PFSK-1 (cell line): ENCODE measurements around the gene ZBTB48.

Experiments
- POLR2AphosphoS5 ChIP-seq: IDR thresholded peaks from 2 replicates; pipeline ENCODE4 v1.6.1; 2012; ENCODE audit warnings: low read depth, mild to moderate bottlenecking, control low read depth, low read length, moderate library complexity
- SIN3A ChIP-seq: IDR thresholded peaks from 2 replicates; pipeline ENCODE4 v1.6.1; 2012; ENCODE audit warnings: mild to moderate bottlenecking, low read length, moderate library complexity, borderline replicate concordance; ENCODE audit not compliant: insufficient read depth
- TAF1 ChIP-seq: IDR thresholded peaks from 2 replicates; pipeline ENCODE4 v1.6.1; 2012; ENCODE audit warnings: low read length, control low read depth, borderline replicate concordance; ENCODE audit not compliant: insufficient read depth
- TF ChIP-seq, protein P1 (sequence below), 2 experiments: IDR thresholded peaks; 2 replicates each; pipeline versions ENCODE4 v1.6.1 to v1.8.0; 2011 to 2012; ENCODE audit warnings: low read depth in 2 of 2, low read length in 2 of 2, control low read depth in 1 of 2, inconsistent platforms in 1 of 2, mild to moderate bottlenecking in 1 of 2, moderate library complexity in 1 of 2; ENCODE audit not compliant: insufficient read depth in 1 of 2

- TF ChIP-seq POLR2AphosphoS5 (no peak), TAF1 (no peak), SIN3A (no peak)
- TF ChIP-seq, protein P1, sequence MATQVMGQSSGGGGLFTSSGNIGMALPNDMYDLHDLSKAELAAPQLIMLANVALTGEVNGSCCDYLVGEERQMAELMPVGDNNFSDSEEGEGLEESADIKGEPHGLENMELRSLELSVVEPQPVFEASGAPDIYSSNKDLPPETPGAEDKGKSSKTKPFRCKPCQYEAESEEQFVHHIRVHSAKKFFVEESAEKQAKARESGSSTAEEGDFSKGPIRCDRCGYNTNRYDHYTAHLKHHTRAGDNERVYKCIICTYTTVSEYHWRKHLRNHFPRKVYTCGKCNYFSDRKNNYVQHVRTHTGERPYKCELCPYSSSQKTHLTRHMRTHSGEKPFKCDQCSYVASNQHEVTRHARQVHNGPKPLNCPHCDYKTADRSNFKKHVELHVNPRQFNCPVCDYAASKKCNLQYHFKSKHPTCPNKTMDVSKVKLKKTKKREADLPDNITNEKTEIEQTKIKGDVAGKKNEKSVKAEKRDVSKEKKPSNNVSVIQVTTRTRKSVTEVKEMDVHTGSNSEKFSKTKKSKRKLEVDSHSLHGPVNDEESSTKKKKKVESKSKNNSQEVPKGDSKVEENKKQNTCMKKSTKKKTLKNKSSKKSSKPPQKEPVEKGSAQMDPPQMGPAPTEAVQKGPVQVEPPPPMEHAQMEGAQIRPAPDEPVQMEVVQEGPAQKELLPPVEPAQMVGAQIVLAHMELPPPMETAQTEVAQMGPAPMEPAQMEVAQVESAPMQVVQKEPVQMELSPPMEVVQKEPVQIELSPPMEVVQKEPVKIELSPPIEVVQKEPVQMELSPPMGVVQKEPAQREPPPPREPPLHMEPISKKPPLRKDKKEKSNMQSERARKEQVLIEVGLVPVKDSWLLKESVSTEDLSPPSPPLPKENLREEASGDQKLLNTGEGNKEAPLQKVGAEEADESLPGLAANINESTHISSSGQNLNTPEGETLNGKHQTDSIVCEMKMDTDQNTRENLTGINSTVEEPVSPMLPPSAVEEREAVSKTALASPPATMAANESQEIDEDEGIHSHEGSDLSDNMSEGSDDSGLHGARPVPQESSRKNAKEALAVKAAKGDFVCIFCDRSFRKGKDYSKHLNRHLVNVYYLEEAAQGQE (IDR thresholded peaks at IDR 0.05; ENCODE audit: insufficient read depth in 1 of 2, low read depth in 2 of 2, low read length in 2 of 2) = no peak
Observed at GRCh38 chr1:6588893-6589520, 9.2 kb downstream of the ZBTB48 start.
